ENCODE results near the gene CFAP97D2. TPM values are rescaled to one million over a fixed set of nuclear protein-coding genes. Genes with fewer than 3 reads are reported as not detected.

The CFAP97D2 gene
- polyA plus RNA-seq, 1 of the 3 experiments (the other 2 are of a cell fraction): not detected

GRCh38 chr13:114200399-114200911 lies 21.4 kb downstream of the CFAP97D2 start:
- H4K20me1 ChIP-seq (ENCODE audit: insufficient read depth): no peaks in the 10 kb centered on the region
- ChIA-PET CTCF (no interaction called here), POLR2A (no interaction called here)
- H3K9me2 ChIP-seq: no peaks in the 10 kb centered on the region
- H3K9me3 ChIP-seq: no peaks in the 10 kb centered on the region
- H3K36me3 ChIP-seq (replicated peaks in 1 of 2; ENCODE audit: control insufficient read depth in 1 of 2, insufficient read depth in 2 of 2, low read length in 1 of 2): no peaks in the 10 kb centered on the region
- H3K4me3 ChIP-seq (ENCODE audit: low read depth in 2 of 2, low read length in 1 of 2): no peak overlapping the region
- 85% methylated on average over 16 of the region's 18 CpGs for WGBS (ENCODE audit: low lambda C conversion rate)
- H3K27me3 ChIP-seq (ENCODE audit: insufficient read depth): no peaks in the 10 kb centered on the region; the same call in 1 of the 2 replicates
- no peak overlapping the region for H2AFZ ChIP-seq (ENCODE audit: low read depth)
- H3K4me1 ChIP-seq (ENCODE audit: control insufficient read depth in 1 of 2, insufficient read depth in 2 of 2, low read depth in 1 of 2, low read length in 1 of 2): no peaks in the 10 kb centered on the region; a peak in 1 of 4 replicates
- no peak overlapping the region for H3K4me2 ChIP-seq
- H3K27ac ChIP-seq (ENCODE audit: low read depth in 2 of 2, low read length in 1 of 2): no peak overlapping the region
- no peak for DNase-seq
- no peaks in the 10 kb centered on the region for H3F3A ChIP-seq (replicated peaks; ENCODE audit: insufficient read depth)
- TF ChIP-seq RCOR1 (IDR thresholded peaks at IDR 0.05; ENCODE audit: low read length) (no peak), REST (IDR thresholded peaks at IDR 0.05; ENCODE audit: low read depth, low read length) (no peak), FOSL2 (IDR thresholded peaks at IDR 0.05; ENCODE audit: borderline replicate concordance, low read depth) (no peak), YY1 (IDR thresholded peaks at IDR 0.05; ENCODE audit: low read depth) (no peak), USF2 (IDR thresholded peaks at IDR 0.05; ENCODE audit: borderline replicate concordance, low read depth, low read length) (no peak), IRF3 (IDR thresholded peaks at IDR 0.05; ENCODE audit: low read depth, low read length) (no peak), MAX (IDR thresholded peaks at IDR 0.05; ENCODE audit: low read depth) (no peak), MXI1 (IDR thresholded peaks at IDR 0.05; ENCODE audit: low read depth, low read length) (no peak), SMC3 (IDR thresholded peaks at IDR 0.05; ENCODE audit: low read depth, low read length) (no peak), GATA2 (CRISPR knock-in tag; IDR thresholded peaks at IDR 0.05) (no peak), POLR2AphosphoS5 (IDR thresholded peaks at IDR 0.05; ENCODE audit: low read depth, low read length) (no peak), CTCF (IDR thresholded peaks at IDR 0.05) (no peak), RXRA (IDR thresholded peaks at IDR 0.05; ENCODE audit: borderline replicate concordance, low read depth) (no peak), RFX5 (IDR thresholded peaks at IDR 0.05; ENCODE audit: low read length) (no peak), FOXM1 (IDR thresholded peaks at IDR 0.05; ENCODE audit: low read depth) (no peak), MEF2A (IDR thresholded peaks at IDR 0.05; ENCODE audit: borderline replicate concordance, low read depth) (no peak), PBX3 (IDR thresholded peaks at IDR 0.05) (no peak), CHD2 (IDR thresholded peaks at IDR 0.05; ENCODE audit: low read length, partially characterized antibody) (no peak)
- H3K9ac ChIP-seq: no peak overlapping the region
- no peaks in the 10 kb centered on the region for H3K79me2 ChIP-seq (ENCODE audit: insufficient read depth)
